ENCODE measurements around the gene BAIAP2L1. TPM values are rescaled to one million over a fixed set of nuclear protein-coding genes. Genes with fewer than 3 reads are reported as not detected.
A peak's percentile ranks its signal among the peaks of the same experiment; 100 is the strongest.

The BAIAP2L1 gene
- total and polyA plus RNA-seq, 2 donors: 3.7 to 4.9 TPM

DNA sequence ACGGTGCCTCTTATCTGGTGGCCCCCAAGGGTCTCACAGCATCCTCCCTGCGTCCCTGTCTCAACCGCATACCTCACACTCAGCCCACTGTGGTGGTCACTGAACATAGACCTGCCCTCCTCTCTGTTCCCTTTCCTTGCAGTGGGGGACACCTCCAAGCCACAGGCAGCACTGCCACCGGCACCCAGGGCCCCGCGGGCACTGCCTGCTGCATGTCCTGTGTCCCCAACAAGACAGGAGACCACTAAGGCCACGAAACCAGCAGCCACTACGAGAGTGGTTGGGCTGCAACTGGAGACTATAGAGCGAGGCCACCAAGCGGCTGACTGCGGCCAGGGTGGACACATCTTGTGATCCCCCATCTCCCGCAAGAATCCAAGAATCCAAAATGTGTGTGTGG is 104.1 kb downstream of the BAIAP2L1 start:
- Histone ChIP-seq H3K36me3 (ENCODE audit: insufficient read depth) (peaks cover under 1% of the 10 kb centered on the region), H3K4me1 (ENCODE audit: insufficient read depth) (no peaks in the 10 kb centered on the region), H3K4me3 (ENCODE audit: low read depth, low read length) (no peak overlapping the region), H3K27ac (ENCODE audit: low read depth) (no peak overlapping the region)
- WGBS: 96% methylated on average over 12 of the region's 12 CpGs
- DNase-seq (ENCODE audit: extremely low spot score): no peak

DNA sequence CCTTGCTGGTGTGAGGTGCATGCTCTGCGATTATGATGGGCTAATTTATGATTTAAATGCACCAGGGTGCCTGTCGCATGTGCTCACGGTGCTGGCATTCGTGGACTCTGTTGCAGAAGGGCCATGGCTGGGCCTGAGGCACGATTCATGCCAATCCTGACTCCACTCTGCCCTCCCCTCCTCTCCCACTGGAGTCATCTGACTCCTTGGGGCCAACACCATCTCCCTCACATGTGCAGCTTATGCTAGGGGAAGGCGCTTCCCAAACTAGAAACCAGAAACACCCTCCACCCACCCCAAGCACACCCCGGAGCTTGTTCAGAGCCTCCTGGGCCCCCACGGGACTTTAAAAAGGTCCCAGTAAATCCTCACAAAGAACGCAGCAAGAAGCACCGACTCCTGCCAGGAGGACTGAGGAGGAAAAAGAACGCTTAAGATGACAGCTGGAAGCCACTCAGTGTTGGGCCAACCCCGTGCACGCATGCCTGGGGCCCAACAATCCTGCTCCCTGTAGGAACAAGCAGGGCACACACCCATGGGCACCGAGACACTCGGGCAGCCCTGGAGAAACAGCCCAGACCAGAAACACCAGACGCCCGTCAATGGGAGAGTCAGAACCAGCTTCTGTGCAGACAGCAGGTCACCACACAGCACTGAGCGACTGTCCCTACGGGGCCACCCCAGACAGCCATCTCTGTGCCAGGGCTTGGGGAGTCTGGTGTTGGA is 105.3 kb downstream of the BAIAP2L1 start:
- H3K27ac ChIP-seq (ENCODE audit: low read depth): no peak overlapping the region
- DNase-seq (ENCODE audit: extremely low spot score): no peak
- WGBS: 58% methylated on average over 19 of the region's 19 CpGs
- peaks cover 2% of the 10 kb centered on the region for H3K36me3 ChIP-seq (ENCODE audit: insufficient read depth)
- no peaks in the 10 kb centered on the region for H3K4me1 ChIP-seq (ENCODE audit: insufficient read depth)
- H3K4me3 ChIP-seq (ENCODE audit: low read depth, low read length): no peak overlapping the region

DNA sequence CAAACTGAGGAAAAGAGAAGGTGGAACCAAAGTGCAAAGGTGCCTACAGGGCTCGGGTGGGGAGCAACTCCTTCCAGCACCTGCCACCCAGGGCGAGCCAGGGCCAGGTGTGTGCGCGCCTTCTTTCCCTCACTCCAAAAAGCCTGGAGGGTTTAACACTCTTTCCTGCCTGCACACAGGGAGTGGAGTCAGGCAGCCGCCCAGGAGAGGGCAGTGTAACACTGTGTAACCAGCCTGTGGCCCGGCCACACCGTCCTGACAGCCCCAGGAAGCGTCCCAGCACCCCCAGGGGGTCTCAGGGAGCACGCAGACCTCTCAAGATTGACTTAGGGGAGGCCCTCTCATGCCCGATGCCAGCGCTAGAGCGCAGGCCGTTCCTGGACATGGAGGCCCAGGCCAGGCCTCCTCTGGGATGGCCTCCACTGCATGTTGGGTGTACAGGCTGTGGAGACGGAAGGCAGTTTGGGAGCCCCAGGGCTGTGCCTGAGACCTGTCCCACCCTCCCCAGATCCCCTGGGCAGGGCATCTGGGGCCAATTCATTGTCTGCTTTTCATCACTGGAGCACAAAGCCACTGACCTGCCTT is 106.0 kb downstream of the BAIAP2L1 start:
- H3K4me3 ChIP-seq (ENCODE audit: low read depth, low read length): no peak overlapping the region
- no peak overlapping the region for H3K27ac ChIP-seq (ENCODE audit: low read depth)
- H3K4me1 ChIP-seq (ENCODE audit: insufficient read depth): no peaks in the 10 kb centered on the region
- 36% methylated on average over 14 of the region's 14 CpGs for WGBS
- no peak for DNase-seq (ENCODE audit: extremely low spot score)
- H3K36me3 ChIP-seq (ENCODE audit: insufficient read depth): peaks cover 2% of the 10 kb centered on the region

DNA sequence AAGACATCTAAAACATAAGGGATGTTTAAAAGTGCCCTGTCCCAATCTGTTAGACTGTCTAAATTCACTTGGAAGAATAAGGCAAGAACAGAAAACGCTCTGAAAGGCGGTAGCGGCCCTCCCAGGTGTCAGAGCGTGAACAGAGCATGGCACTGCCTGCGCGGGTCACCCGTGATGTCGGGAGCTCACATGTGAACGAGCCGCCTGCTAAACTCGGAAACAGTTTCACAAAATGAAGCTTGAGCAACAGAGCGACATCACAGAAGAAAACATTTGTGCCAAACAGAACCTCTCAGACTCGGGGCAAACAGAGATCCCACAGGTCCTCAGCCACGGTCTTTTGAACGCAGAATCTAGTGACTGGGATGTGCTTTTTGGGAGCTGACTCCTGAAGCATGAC is 106.6 kb downstream of the BAIAP2L1 start:
- WGBS: 86% methylated on average over 15 of the region's 15 CpGs
- H3K27ac ChIP-seq (ENCODE audit: low read depth): no peak overlapping the region
- peaks cover 2% of the 10 kb centered on the region for H3K36me3 ChIP-seq (ENCODE audit: insufficient read depth)
- no peaks in the 10 kb centered on the region for H3K4me1 ChIP-seq (ENCODE audit: insufficient read depth)
- DNase-seq (ENCODE audit: extremely low spot score): no peak
- no peak overlapping the region for H3K4me3 ChIP-seq (ENCODE audit: low read depth, low read length)

DNA sequence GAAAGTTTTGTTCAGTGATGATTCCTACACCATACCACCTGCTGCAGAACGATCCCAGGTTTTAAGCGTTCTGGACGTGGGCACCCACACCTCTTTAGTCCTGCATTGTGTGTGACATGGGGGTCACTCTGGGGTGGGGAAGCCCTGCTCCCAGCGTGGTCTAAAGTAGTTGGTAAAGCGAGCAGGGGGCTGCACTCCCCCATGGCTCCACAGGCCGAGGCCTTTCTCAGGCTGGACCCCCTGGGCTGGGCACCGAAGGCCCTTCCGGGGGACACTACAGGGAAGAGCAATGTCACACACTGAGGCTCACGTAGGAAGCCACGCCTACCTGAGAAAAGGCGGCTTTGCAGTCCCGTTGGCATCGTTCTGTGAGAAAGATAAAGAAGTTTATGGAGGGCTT is 107.1 kb downstream of the BAIAP2L1 start:
- Histone ChIP-seq H3K36me3 (ENCODE audit: insufficient read depth) (peaks cover 2% of the 10 kb centered on the region), H3K27ac (ENCODE audit: low read depth) (no peak overlapping the region), H3K4me1 (ENCODE audit: insufficient read depth) (no peaks in the 10 kb centered on the region), H3K4me3 (ENCODE audit: low read depth, low read length) (no peak overlapping the region)
- 82% methylated on average over 13 of the region's 13 CpGs for WGBS
- DNase-seq (ENCODE audit: extremely low spot score): no peak

DNA sequence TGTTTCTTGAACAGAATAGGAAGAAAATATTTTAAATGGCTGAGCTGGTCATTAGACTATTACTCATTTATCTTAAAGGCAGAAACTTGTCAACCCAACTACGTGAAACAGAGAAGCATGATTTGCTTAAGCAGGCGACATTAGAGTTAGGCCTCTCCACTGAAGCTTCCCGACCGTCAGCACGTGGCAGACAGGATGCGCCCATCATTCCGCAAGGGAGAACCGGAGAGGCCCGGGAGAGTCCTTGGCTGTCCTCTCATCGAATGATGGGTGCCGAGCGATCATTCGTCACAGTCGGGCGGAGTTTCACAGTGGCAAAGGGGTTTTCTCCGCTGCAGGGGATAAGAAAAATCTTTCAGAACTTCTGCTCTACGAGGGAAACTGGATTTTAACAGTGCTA is 107.6 kb downstream of the BAIAP2L1 start:
- Histone ChIP-seq H3K27ac (ENCODE audit: low read depth) (no peak overlapping the region), H3K36me3 (ENCODE audit: insufficient read depth) (peaks cover 2% of the 10 kb centered on the region), H3K4me1 (ENCODE audit: insufficient read depth) (no peaks in the 10 kb centered on the region), H3K4me3 (ENCODE audit: low read depth, low read length) (no peak overlapping the region)
- DNase-seq (ENCODE audit: extremely low spot score): no peak
- WGBS: 88% methylated on average over 17 of the region's 17 CpGs

DNA sequence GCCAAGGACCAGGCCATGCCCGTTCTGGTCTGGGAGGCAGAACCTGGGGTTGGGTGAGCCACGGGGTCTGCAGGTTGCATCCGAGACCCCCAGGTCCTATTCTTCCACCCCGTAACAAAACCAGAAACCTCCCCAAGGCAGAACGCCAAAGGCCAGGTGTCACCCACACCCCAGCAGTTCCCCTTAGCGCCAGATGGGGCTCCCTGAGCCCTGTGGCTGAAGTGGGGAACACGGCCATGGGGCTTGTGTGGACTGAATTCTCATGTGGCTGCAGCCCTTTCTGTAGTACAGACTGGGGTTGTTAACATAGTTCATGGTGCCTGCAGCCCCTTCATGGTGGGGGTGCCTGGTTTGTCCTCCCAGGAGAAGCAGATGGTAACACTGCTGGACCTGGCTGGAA is 109.2 kb downstream of the BAIAP2L1 start:
- 83% methylated on average over 7 of the region's 7 CpGs for WGBS
- peaks cover 2% of the 10 kb centered on the region for H3K36me3 ChIP-seq (ENCODE audit: insufficient read depth)
- no peak overlapping the region for H3K4me3 ChIP-seq (ENCODE audit: low read depth, low read length)
- no peak for DNase-seq (ENCODE audit: extremely low spot score)
- H3K4me1 ChIP-seq (ENCODE audit: insufficient read depth): no peaks in the 10 kb centered on the region
- no peak overlapping the region for H3K27ac ChIP-seq (ENCODE audit: low read depth)

DNA sequence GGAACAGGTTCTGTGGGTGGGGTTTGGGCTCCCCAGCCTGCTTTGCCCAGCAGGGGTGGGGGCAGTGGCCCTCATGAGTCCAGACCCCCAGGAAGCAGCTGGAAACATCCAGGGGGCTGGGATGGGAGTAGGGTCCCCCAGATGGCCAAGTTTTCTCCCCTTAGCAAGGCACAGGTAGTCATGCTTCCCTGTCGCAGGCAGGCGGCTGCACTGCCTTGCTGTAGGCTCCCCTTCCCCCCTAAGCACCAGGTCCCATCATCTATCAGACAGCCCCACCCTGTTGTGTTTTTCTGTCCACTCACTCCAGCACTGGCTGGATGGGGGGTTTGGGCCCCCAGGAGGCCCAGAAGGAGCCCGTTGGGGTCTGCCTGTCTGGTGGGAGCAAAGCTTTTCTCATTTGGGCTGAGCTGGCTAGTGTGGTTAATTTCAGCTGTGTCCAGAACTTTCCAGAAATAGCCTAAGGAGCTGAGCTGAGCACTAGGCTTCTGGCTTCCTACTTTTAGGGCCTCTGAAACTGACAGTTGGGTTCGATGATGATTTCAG is 111.5 kb downstream of the BAIAP2L1 start:
- Histone ChIP-seq H3K4me3 (ENCODE audit: low read depth, low read length) (no peak overlapping the region), H3K4me1 (ENCODE audit: insufficient read depth) (no peaks in the 10 kb centered on the region), H3K27ac (ENCODE audit: low read depth) (no peak overlapping the region), H3K36me3 (ENCODE audit: insufficient read depth) (peaks cover 2% of the 10 kb centered on the region)
- no peak for DNase-seq (ENCODE audit: extremely low spot score)
- 85% methylated on average over 4 of the region's 4 CpGs for WGBS

DNA sequence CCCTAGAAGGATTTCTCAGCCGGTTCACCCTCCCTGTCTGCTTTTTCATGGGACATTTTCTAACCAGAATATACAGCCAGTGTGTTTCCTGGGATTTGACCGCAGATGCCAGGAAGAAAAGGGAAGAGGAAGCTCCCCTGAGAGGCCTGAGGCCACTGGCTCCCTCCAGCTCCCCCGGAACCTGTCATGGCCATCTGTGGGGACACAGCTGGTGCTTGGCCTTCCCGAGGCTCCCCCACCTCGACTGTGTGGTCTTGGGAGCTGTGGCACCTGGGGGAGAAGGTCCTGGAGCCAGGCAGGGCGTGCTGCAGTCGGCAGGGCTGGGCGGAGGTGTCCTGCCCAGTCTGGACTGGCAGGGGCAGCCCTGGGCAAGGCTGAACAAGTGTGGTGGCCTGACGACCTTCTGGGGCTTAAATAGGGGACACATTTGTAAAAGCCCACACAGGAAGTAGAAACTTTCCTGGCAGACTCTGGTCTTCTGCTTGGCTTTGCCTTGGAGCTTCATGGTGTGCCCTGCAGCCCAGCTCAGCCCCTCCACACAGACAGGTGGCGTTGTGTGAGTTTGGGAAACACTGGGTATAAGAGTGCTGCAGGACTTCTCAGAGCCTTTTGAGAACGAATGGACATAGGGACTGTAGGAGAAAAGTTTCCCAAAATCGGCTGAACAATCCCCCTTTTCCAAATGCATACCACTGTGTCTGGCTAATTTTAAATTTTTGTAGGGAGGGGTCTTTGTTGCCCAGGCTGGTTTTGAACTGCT is 112.6 kb downstream of the BAIAP2L1 start:
- no peak for DNase-seq (ENCODE audit: extremely low spot score)
- Histone ChIP-seq H3K4me3 (ENCODE audit: low read depth, low read length) (no peak overlapping the region), H3K36me3 (ENCODE audit: insufficient read depth) (peaks cover 2% of the 10 kb centered on the region), H3K4me1 (ENCODE audit: insufficient read depth) (no peaks in the 10 kb centered on the region), H3K27ac (ENCODE audit: low read depth) (no peak overlapping the region)
- 70% methylated on average over 12 of the region's 12 CpGs for WGBS

DNA sequence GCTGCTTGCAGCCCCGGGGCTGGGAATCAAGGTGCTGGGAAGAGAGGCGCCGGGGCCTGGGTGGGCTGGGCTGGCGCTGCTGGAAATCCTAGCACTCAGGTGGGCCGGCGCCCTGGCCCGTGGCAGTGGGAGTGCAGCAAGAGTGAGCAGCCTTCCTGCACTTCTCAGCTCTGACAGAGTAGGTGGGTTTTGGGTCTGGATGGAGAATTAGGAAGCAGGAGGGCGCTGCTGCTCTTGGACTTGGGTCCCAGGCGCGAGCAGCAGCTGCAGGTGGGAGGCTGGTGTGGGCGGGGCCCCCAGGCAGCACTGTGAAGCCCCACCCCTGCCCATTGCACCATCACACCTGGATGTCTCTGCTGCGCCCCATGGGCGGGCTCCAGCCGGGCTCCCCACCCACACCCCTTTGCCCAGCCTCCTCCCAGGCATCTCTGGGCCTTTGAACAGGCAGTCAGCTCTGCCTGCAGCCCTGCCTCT is 113.4 kb downstream of the BAIAP2L1 start:
- DNase-seq (ENCODE audit: extremely low spot score): no peak
- Histone ChIP-seq H3K4me3 (ENCODE audit: low read depth, low read length) (no peak overlapping the region), H3K4me1 (ENCODE audit: insufficient read depth) (no peaks in the 10 kb centered on the region), H3K36me3 (ENCODE audit: insufficient read depth) (peaks cover 2% of the 10 kb centered on the region), H3K27ac (ENCODE audit: low read depth) (no peak overlapping the region)
- WGBS: 81% methylated on average over 14 of the region's 14 CpGs

DNA sequence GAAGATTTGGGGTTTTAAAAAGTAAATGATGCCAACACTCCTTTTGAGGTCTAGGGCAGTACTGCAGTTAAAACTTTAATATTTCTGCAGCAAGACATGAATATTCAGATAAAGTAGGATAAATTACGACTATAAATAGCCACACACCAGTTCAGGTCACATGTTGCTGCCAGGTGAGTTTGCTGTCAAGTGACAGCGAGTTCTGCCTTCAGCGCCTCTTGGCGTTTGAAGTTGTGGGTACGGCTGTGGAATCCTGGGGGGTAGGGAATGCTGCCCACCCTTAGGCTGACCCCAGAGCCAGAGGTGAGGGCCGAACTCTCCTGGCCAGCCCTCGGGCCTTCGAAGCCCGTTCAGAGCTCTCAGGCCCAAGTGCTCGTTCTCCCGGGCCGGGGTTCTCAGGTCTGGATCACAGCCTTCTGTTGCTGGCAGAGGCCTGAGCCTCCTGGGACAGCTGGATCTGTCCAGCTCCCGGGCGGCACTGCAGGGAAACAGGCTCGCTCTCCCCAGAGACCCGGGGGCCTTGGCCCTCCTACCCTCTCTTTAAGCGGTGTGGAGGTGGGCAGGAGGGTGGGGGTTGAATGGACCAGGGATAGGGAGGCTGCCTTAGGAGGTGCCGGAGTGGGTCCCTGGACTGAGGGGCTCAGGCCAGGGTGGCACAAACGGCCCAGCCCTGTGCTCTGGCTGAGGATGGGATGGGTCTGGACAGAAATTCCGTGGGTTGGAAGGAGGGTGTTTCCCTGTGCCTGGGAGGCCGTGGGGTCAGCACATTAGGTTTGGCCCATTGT is 114.0 kb downstream of the BAIAP2L1 start:
- H3K4me1 ChIP-seq (ENCODE audit: insufficient read depth): no peaks in the 10 kb centered on the region
- no peak for DNase-seq (ENCODE audit: extremely low spot score)
- no peak overlapping the region for H3K4me3 ChIP-seq (ENCODE audit: low read depth, low read length)
- peaks cover 2% of the 10 kb centered on the region for H3K36me3 ChIP-seq (ENCODE audit: insufficient read depth)
- no peak overlapping the region for H3K27ac ChIP-seq (ENCODE audit: low read depth)
- WGBS: 65% methylated on average over 21 of the region's 21 CpGs

DNA sequence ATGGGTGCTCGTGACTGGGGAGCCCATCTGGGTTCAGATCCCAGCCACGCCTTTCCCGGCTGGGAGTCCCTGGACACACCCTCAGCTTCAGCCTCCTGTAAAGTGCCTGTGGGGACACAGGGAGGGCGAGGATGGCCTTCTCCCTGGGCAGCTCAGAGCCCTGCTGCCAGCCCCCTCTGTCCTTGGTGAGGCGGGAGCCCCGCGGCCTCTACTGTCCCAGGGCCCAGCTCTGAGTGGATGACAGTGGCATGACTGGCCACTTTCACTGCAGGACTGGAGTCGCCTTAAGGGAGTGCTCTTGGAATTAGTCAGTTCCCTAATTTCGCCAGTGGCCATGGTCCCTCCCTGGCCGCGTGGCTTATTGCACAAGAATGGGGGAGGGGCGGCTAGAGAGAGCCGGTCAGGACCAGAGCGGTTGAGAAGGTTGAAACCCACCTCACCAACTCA is 114.8 kb downstream of the BAIAP2L1 start:
- Histone ChIP-seq H3K4me1 (ENCODE audit: insufficient read depth) (no peaks in the 10 kb centered on the region), H3K36me3 (ENCODE audit: insufficient read depth) (no peaks in the 10 kb centered on the region), H3K4me3 (ENCODE audit: low read depth, low read length) (no peak overlapping the region), H3K27ac (ENCODE audit: low read depth) (peak overlapping the region; percentile 72)
- 69% methylated on average over 14 of the region's 14 CpGs for WGBS
- DNase-seq (ENCODE audit: extremely low spot score): no peak
